Vagina (tissue), 2 donors: ENCODE results near the gene REXO5. TPM values are rescaled to one million over a fixed set of nuclear protein-coding genes. Genes with fewer than 3 reads are reported as not detected.
"Not testable (repeated sequence)": the region's sequence is repeated elsewhere in the genome, so short reads cannot be mapped to it uniquely, and the experiment has no call there.

Experiments
- DNase-seq, 2 donors: peaks; one replicate each; pipeline ENCODE4 v3.0.0-alpha.2; 2017; ENCODE audit errors: extremely low spot score in 2 of 2
- H3K27ac ChIP-seq: fragments of 200-600 bp; sonication (generic); one replicate; pipeline ENCODE4 v1.5.1; 2019
- H3K27me3 ChIP-seq: fragments of 200-600 bp; sonication (generic); one replicate; pipeline ENCODE4 v1.5.1; 2019
- H3K36me3 ChIP-seq, 2 donors: fragments of 200-600 bp; sonication (generic); one replicate each; pipeline ENCODE4 v1.5.1; 2017 to 2019
- H3K4me1 ChIP-seq: fragments of 200-600 bp; sonication (generic); one replicate; pipeline ENCODE4 v1.5.1; 2019
- H3K4me3 ChIP-seq, 2 donors: fragments of 200-600 bp; sonication (generic); 1 replicate in 1 of 2; 2 replicates in 1 of 2; pipeline ENCODE4 v1.5.1; 2016 to 2019
- H3K9me3 ChIP-seq: fragments of 200-600 bp; sonication (generic); one replicate; pipeline ENCODE4 v1.5.1; 2019
- POLR2A ChIP-seq, 2 donors: fragments of 450-650 bp; IDR thresholded peaks; one replicate each; pipeline ENCODE4 v1.6.1; 2017; ENCODE audit warnings: antibody characterized with exemption in 2 of 2, mild to moderate bottlenecking in 2 of 2, moderate library complexity in 2 of 2
- POLR2AphosphoS5 ChIP-seq, 2 donors: sonication (generic); formaldehyde crosslinking; IDR thresholded peaks; one replicate each; pipeline ENCODE4 v1.9.0; 2017; ENCODE audit warnings: antibody characterized with exemption in 2 of 2, mild to moderate bottlenecking in 2 of 2, low read depth in 1 of 2; ENCODE audit not compliant: insufficient read depth in 1 of 2
- intact Hi-C: fragments of 100-400 bp; cut with DNase I; formaldehyde crosslinking; loops from one replicate; pipeline ENCODE4 v1.15.1; 2023
- total RNA-seq: library from RNA; depleted of rRNA; stranded (reverse); fragments of >200 nt; gene quantifications from one replicate; pipeline ENCODE4 v1.2.3, GENCODE V29; 2016
- TF ChIP-seq, protein P1 (sequence below), 3 experiments: fragments of 450-650 bp in 2 of 3; fragments of 200-600 bp in 1 of 3; sonication (generic) in 1 of 3; IDR thresholded peaks; one replicate each; pipeline ENCODE4 v1.5.1; 2017 to 2019; ENCODE audit warnings: antibody characterized with exemption in 3 of 3, mild to moderate bottlenecking in 2 of 3, moderate library complexity in 2 of 3

REXO5 gene
- total RNA-seq, 1 donor from 2014 or later = 3.7 TPM

GRCh38 chr16:20763461-20764232 is 42.7 kb upstream of the REXO5 start, which contains the start of gene ACSM3:
ACSM3 (plus strand) TSS chr16:20764014; CDS start chr16:20770035, 6,021 bp downstream.
- DNase-seq = no peak
- TF ChIP-seq, protein P1, sequence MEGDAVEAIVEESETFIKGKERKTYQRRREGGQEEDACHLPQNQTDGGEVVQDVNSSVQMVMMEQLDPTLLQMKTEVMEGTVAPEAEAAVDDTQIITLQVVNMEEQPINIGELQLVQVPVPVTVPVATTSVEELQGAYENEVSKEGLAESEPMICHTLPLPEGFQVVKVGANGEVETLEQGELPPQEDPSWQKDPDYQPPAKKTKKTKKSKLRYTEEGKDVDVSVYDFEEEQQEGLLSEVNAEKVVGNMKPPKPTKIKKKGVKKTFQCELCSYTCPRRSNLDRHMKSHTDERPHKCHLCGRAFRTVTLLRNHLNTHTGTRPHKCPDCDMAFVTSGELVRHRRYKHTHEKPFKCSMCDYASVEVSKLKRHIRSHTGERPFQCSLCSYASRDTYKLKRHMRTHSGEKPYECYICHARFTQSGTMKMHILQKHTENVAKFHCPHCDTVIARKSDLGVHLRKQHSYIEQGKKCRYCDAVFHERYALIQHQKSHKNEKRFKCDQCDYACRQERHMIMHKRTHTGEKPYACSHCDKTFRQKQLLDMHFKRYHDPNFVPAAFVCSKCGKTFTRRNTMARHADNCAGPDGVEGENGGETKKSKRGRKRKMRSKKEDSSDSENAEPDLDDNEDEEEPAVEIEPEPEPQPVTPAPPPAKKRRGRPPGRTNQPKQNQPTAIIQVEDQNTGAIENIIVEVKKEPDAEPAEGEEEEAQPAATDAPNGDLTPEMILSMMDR (IDR thresholded peaks at IDR 0.05) = no peak
- peak in 1 of 2 donors; percentile 79 for TF ChIP-seq POLR2AphosphoS5 (IDR thresholded peaks at IDR 0.05; ENCODE audit: insufficient read depth in 1 of 2, low read depth in 1 of 2)
- H3K27me3 ChIP-seq = no peaks in the 10 kb centered on the region
- H3K36me3 ChIP-seq = no peaks in the 10 kb centered on the region
- H3K4me1 ChIP-seq = peaks cover 7% of the 10 kb centered on the region
- intact Hi-C loops = no loop called here
- H3K9me3 ChIP-seq = no peaks in the 10 kb centered on the region
- peak within 1 kb of the TSS; percentile 69 for H3K27ac ChIP-seq
- peak within 1 kb of the TSS; percentile 40 for H3K4me3 ChIP-seq

- H3K27me3 ChIP-seq, intact Hi-C loops, H3K4me3 ChIP-seq, DNase-seq, H3K9me3 ChIP-seq, H3K36me3 ChIP-seq, H3K4me1 ChIP-seq, H3K27ac ChIP-seq: not testable (repeated sequence)
Measured at GRCh38 chr16:20764448-20764847, 41.9 kb upstream of the REXO5 start.

GRCh38 chr16:20765732-20766131 is 40.6 kb upstream of the REXO5 start:
- intact Hi-C loops = no loop called here
- H3K36me3 ChIP-seq = no peaks in the 10 kb centered on the region
- no peak for DNase-seq
- TF ChIP-seq, protein P1 (IDR thresholded peaks at IDR 0.05) = no peak
- TF ChIP-seq POLR2A (IDR thresholded peaks at IDR 0.05) (no peak), POLR2AphosphoS5 (IDR thresholded peaks at IDR 0.05; ENCODE audit: insufficient read depth in 1 of 2, low read depth in 1 of 2) (no peak)
- H3K9me3 ChIP-seq = no peaks in the 10 kb centered on the region
- H3K4me1 ChIP-seq = peaks cover 7% of the 10 kb centered on the region
- H3K27ac ChIP-seq = no peak overlapping the region
- H3K4me3 ChIP-seq = no peak overlapping the region
- H3K27me3 ChIP-seq = no peaks in the 10 kb centered on the region

DNA sequence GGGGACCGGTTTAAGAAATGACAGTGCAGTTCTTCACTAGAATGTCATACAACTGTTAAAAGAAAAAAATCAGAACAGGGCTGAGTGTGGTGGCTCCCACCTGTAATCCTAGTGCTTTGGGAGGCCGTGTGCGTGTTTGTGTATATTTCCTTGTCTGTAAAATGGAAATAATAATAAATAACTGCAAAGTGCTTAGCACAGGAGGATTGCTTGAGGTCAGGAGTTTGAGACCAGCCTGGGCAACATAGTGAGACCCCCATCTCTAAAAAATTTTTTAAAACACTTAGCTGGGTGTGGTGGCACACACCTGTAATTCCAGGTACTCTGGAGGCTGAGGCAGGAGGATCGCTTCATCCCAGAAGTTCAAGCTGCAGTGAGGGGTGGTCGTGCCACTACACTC is 40.0 kb upstream of the REXO5 start:
- Histone ChIP-seq H3K27ac (no peak overlapping the region), H3K9me3 (no peaks in the 10 kb centered on the region), H3K4me1 (peaks cover 7% of the 10 kb centered on the region), H3K4me3 (no peak overlapping the region), H3K36me3 (no peaks in the 10 kb centered on the region), H3K27me3 (no peaks in the 10 kb centered on the region)
- no peak for DNase-seq
- TF ChIP-seq, protein P1 (IDR thresholded peaks at IDR 0.05) = no peak
- TF ChIP-seq POLR2AphosphoS5 (IDR thresholded peaks at IDR 0.05; ENCODE audit: insufficient read depth in 1 of 2, low read depth in 1 of 2) (no peak), POLR2A (IDR thresholded peaks at IDR 0.05) (no peak)
- intact Hi-C loops = no loop called here

- Histone ChIP-seq H3K4me3 (no peak overlapping the region), H3K27ac (no peak overlapping the region), H3K9me3 (no peaks in the 10 kb centered on the region), H3K4me1 (peaks cover 7% of the 10 kb centered on the region), H3K36me3 (no peaks in the 10 kb centered on the region), H3K27me3 (no peaks in the 10 kb centered on the region)
- intact Hi-C loops = no loop called here
- DNase-seq = no peak
- TF ChIP-seq POLR2A (IDR thresholded peaks at IDR 0.05) = no peak
- TF ChIP-seq, protein P1 (IDR thresholded peaks at IDR 0.05) = no peak
- no peak for TF ChIP-seq POLR2AphosphoS5 (IDR thresholded peaks at IDR 0.05; ENCODE audit: insufficient read depth in 1 of 2, low read depth in 1 of 2)
Measured at GRCh38 chr16:20767577-20767976, 38.8 kb upstream of the REXO5 start.
